Natural killer cell treated with Interleukin-12 subunit alpha and Interleukin-12 subunit beta and Interleukin-15 and Interleukin-18, amount 100 ng/mL, for 72 hours (primary cell): Measurements from ENCODE around the gene KCNA2. TPM values are rescaled to one million over a fixed set of nuclear protein-coding genes. Genes with fewer than 3 reads are reported as not detected.

Experiments
- ATAC-seq, 2 donors: fragments of 150-1000 bp; cut with Tn5 transposase in 1 of 2; sonication (Bioruptor Pico), chemical (Tn5 transposase) in 1 of 2; 2 replicates each; pipeline ENCODE4 v1.10.0; 2021
- DNase-seq: peaks from one replicate; pipeline ENCODE4 v3.0.0; 2022; ENCODE audit warnings: low spot score
- H3K27ac Mint-ChIP-seq, 2 donors: 1 replicate in 1 of 2; 2 replicates in 1 of 2; pipeline ENCODE4 v1.8.0; 2022; ENCODE audit warnings: mixed read lengths in 2 of 2, mild to moderate bottlenecking in 1 of 2, moderate library complexity in 1 of 2
- H3K27me3 Mint-ChIP-seq, 2 donors: 1 replicate in 1 of 2; 2 replicates in 1 of 2; pipeline ENCODE4 v1.8.0; 2022; ENCODE audit warnings: mixed read lengths in 2 of 2
- H3K36me3 Mint-ChIP-seq: one replicate; pipeline ENCODE4 v1.8.0; 2022; ENCODE audit warnings: mixed read lengths
- H3K4me1 Mint-ChIP-seq, 2 donors: 1 replicate in 1 of 2; 2 replicates in 1 of 2; pipeline ENCODE4 v1.8.0; 2022; ENCODE audit warnings: low read depth in 2 of 2, mixed read lengths in 2 of 2, mild to moderate bottlenecking in 1 of 2
- H3K4me3 Mint-ChIP-seq: one replicate; pipeline ENCODE4 v1.8.0; 2022; ENCODE audit warnings: mixed read lengths
- H3K9me3 Mint-ChIP-seq: 2 replicates; pipeline ENCODE4 v1.8.0; 2022; ENCODE audit warnings: mixed read lengths
- total RNA-seq, 2 donors: library from RNA; stranded (reverse); gene quantifications; one replicate each; pipeline ENCODE4 v1.2.3, GENCODE V29; 2022

KCNA2 gene
- total RNA-seq, 2 donors from 2014 or later: 0.62 to 0.92 TPM

- Mint-ChIP-seq H3K4me3 (peak overlapping the region; percentile 77), H3K36me3 (peaks cover 12% of the 10 kb centered on the region), H3K27ac (no peak overlapping the region), H3K27me3 (no peaks in the 10 kb centered on the region), H3K9me3 (peaks cover 9% of the 10 kb centered on the region), H3K4me1 (peaks cover 61 to 64% of the 10 kb centered on the region in 2 donors)
- ATAC-seq: no peak
- no peak for DNase-seq
Measured at GRCh38 chr1:110635434-110635833, 29.3 kb upstream of the KCNA2 start.

GRCh38 chr1:110634455-110635311 lies 28.5 kb upstream of the KCNA2 start:
- H3K36me3 Mint-ChIP-seq: peaks cover 4% of the 10 kb centered on the region
- peaks cover 54 to 57% of the 10 kb centered on the region in 2 donors for H3K4me1 Mint-ChIP-seq
- ATAC-seq (peak; percentile 78 to 87), DNase-seq (peak; percentile 82)
- no peak overlapping the region for H3K27ac Mint-ChIP-seq
- H3K4me3 Mint-ChIP-seq: peak overlapping the region; percentile 77
- H3K27me3 Mint-ChIP-seq: no peaks in the 10 kb centered on the region
- peaks cover 2% of the 10 kb centered on the region for H3K9me3 Mint-ChIP-seq

- Mint-ChIP-seq H3K27ac (no peak overlapping the region), H3K9me3 (no peaks in the 10 kb centered on the region), H3K4me1 (peaks cover 52 to 54% of the 10 kb centered on the region in 2 donors), H3K36me3 (no peaks in the 10 kb centered on the region), H3K27me3 (no peaks in the 10 kb centered on the region), H3K4me3 (peak overlapping the region; percentile 77)
- no peak for DNase-seq
- no peak for ATAC-seq
Measured at GRCh38 chr1:110634086-110634454, 27.9 kb upstream of the KCNA2 start.

DNA sequence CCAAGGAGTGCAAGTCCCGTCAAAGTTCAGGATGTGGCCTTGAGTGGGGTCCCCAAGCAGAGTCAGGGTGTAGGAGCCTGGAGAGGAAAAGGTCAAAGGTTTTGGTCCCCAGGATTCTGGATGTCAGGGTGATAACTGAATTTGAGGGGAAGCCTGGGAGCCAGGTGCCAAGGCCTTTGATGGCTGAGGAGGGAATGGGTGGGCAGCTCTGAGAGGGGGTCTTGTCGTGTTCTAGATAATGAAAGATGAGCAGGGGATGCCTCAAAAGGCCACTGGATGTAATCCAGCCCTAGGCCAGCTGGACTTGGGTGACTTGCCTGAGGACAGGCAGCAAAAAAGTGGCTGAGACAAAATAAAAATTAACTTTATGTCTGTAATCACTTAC lies 27.5 kb upstream of the KCNA2 start:
- Mint-ChIP-seq H3K27me3 (no peaks in the 10 kb centered on the region), H3K36me3 (no peaks in the 10 kb centered on the region), H3K9me3 (no peaks in the 10 kb centered on the region), H3K4me1 (peaks cover 49 to 50% of the 10 kb centered on the region in 2 donors), H3K27ac (no peak overlapping the region), H3K4me3 (peak overlapping the region; percentile 44)
- DNase-seq: no peak
- no peak for ATAC-seq

DNA sequence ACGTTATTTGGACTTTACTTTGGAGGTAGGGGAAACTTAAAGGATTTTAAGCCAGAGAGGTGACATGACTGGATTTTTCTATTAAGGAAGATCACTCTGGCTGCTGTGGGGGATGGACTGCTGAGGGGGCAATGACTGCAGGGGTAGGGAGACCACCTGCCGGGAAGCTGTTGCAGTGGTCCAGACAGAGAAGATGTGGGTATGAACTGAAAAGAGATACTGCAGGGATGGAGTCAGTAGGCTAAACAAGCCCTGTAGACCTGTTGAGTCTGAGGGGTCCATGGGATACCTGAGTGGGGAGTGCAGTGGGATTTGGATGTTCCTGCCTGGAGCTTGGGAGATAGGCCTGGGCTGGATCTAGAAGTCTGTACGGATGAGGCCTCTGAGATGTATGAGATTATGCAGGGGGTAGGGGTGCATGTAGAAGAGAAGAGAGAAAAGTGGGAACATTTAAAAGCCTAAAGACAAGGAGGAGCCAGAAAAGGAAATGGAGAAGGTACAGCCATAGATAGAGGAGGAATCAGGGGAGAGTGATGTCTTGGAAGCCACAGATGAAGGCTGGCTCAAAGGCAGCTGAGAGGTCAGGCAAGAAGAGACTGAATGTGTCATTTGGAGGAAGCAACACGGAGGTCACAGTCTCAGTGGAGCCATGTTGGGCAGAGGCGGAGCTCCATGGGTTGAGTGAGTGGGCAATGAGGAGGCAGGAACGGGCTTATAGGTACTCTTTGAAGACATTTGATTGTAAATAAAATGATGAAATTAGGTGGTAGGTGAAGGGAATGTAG lies 25.9 kb upstream of the KCNA2 start:
- peaks cover 53 to 54% of the 10 kb centered on the region in 2 donors for H3K4me1 Mint-ChIP-seq
- DNase-seq: no peak

DNA sequence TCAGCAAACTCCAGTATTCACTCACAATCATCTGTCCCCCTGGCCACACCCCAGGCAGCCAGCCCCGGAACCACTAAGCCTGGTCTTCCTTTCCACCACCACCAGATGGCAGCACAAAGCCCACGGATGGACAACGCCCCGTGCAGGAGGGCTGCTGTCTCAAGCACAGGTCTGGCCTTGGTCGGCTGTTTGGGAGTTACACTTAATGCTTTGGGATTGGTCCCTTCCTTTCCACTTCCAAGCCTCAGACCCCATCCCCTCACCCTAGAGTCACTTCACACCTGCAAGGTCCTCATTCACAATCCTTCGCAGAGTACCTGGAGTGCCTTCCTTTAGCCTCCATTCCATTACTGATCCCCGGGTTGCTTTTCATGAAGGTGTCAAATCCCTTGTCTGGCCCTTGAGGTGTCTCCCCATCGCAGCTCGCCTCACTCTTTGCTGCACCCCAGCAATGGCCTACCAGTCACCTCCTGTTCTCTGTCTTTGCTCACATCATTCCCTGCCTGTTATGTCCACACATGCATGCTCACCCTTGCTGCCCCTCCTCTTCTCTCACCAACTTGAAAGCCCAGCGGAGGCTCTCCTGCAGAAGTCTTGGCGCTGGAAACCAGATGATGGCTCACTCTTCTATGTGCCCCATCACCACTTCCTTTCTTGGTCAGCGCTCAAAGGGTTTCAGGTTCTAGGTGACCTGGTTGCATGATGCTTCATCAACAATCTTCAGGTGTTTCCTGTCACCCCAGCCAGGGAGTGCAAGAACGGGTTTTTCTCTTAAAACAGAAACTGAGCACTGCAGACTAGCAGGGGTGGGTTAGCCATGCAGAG lies 24.9 kb upstream of the KCNA2 start:
- Mint-ChIP-seq H3K27ac (no peak overlapping the region), H3K36me3 (no peaks in the 10 kb centered on the region), H3K27me3 (no peaks in the 10 kb centered on the region), H3K9me3 (no peaks in the 10 kb centered on the region), H3K4me1 (peaks cover 51 to 53% of the 10 kb centered on the region in 2 donors), H3K4me3 (no peak overlapping the region)
- peak; percentile 89 for DNase-seq
- peak; percentile 82 to 87 for ATAC-seq

More for the DNA sequence above, 25.9 kb upstream of the KCNA2 start:
- no peak for ATAC-seq
- Mint-ChIP-seq H3K4me3 (no peak overlapping the region), H3K27ac (no peak overlapping the region), H3K9me3 (no peaks in the 10 kb centered on the region), H3K36me3 (no peaks in the 10 kb centered on the region), H3K27me3 (no peaks in the 10 kb centered on the region)

DNA sequence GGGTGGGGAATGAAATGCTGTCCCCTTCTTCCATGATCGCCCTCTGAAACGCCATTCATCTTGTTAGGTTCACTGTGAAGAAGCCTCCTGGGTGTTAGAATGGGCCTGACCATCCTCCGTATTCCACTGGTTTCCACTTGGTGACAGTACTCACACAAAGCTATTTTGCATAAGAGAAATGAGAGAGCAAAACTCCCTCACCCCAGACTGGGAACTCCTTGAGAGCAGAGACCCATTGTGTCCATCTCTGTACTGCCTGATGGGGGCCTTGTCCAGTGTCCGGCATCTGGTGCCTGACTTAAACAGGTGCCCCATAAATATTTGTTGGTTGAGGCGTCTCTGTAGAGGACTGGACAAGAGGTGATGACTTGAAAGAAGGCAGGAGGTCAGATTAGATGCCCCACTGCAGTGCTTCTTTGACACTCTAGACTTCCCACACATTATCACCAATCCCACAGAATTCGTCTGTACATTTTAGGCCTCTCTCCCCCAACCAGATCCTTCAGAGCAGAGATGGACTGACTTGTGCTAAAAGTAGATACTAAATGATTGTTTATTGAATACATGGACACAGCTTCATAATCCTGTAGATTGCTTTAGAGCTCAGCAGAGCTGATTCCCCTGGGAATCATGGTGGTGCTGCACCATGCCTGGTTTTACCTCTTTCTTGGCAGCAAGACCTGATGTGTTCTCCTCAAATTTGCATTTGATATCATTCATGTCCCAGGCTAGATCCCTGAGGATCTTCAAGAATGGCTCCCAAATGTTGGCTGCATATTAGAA lies 22.4 kb upstream of the KCNA2 start:
- DNase-seq: no peak
- H3K4me1 Mint-ChIP-seq: peaks cover 29 to 31% of the 10 kb centered on the region in 2 donors
- no peaks in the 10 kb centered on the region for H3K9me3 Mint-ChIP-seq
- ATAC-seq: no peak
- no peaks in the 10 kb centered on the region for H3K36me3 Mint-ChIP-seq
- H3K27me3 Mint-ChIP-seq: peaks cover 0 to 5% of the 10 kb centered on the region in 2 donors
- H3K4me3 Mint-ChIP-seq: peak overlapping the region; percentile 18
- peak overlapping the region; percentile 32 to 66 for H3K27ac Mint-ChIP-seq

GRCh38 chr1:110627764-110628163 lies 21.6 kb upstream of the KCNA2 start:
- H3K9me3 Mint-ChIP-seq: no peaks in the 10 kb centered on the region
- peak overlapping the region; percentile 32 to 66 for H3K27ac Mint-ChIP-seq
- H3K36me3 Mint-ChIP-seq: no peaks in the 10 kb centered on the region
- DNase-seq (no peak), ATAC-seq (no peak)
- H3K27me3 Mint-ChIP-seq: peaks cover 0 to 5% of the 10 kb centered on the region in 2 donors
- peak overlapping the region; percentile 18 for H3K4me3 Mint-ChIP-seq
- peaks cover 23 to 25% of the 10 kb centered on the region in 2 donors for H3K4me1 Mint-ChIP-seq

GRCh38 chr1:110626889-110627288 lies 20.7 kb upstream of the KCNA2 start:
- Mint-ChIP-seq H3K4me1 (peaks cover 23 to 25% of the 10 kb centered on the region in 2 donors), H3K27me3 (peaks cover 0 to 5% of the 10 kb centered on the region in 2 donors), H3K4me3 (no peak overlapping the region), H3K27ac (peak overlapping the region in 1 of 2 donors; percentile 66), H3K36me3 (no peaks in the 10 kb centered on the region), H3K9me3 (no peaks in the 10 kb centered on the region)
- ATAC-seq (no peak), DNase-seq (no peak)

GRCh38 chr1:110620686-110621085 lies 14.5 kb upstream of the KCNA2 start:
- no peak for DNase-seq

GRCh38 chr1:110620250-110620615 lies 14.1 kb upstream of the KCNA2 start:
- Mint-ChIP-seq H3K9me3 (no peaks in the 10 kb centered on the region), H3K4me3 (peak overlapping the region; percentile 88), H3K27ac (peak overlapping the region; percentile 72 to 87), H3K27me3 (peaks cover 22 to 24% of the 10 kb centered on the region in 2 donors), H3K4me1 (peaks cover 29 to 33% of the 10 kb centered on the region in 2 donors), H3K36me3 (no peaks in the 10 kb centered on the region)
- ATAC-seq: no peak
- no peak for DNase-seq

More at GRCh38 chr1:110620686-110621085, 14.5 kb upstream of the KCNA2 start:
- Mint-ChIP-seq H3K4me1 (peaks cover 29 to 30% of the 10 kb centered on the region in 2 donors), H3K36me3 (no peaks in the 10 kb centered on the region), H3K9me3 (no peaks in the 10 kb centered on the region), H3K4me3 (peak overlapping the region; percentile 88), H3K27ac (peak overlapping the region; percentile 72 to 87), H3K27me3 (peaks cover 22% of the 10 kb centered on the region in 2 donors)
- ATAC-seq: no peak

- Mint-ChIP-seq H3K9me3 (no peaks in the 10 kb centered on the region), H3K27ac (peak overlapping the region; percentile 72 to 87), H3K36me3 (no peaks in the 10 kb centered on the region), H3K27me3 (peaks cover 22 to 26% of the 10 kb centered on the region in 2 donors), H3K4me3 (peak overlapping the region; percentile 88), H3K4me1 (peaks cover 29 to 33% of the 10 kb centered on the region in 2 donors)
- DNase-seq: peak; percentile 94
- peak; percentile 93 to 95 for ATAC-seq
Measured at GRCh38 chr1:110619412-110620249, 13.5 kb upstream of the KCNA2 start.
